Left lung (tissue), 10 donors: ENCODE results near the gene CDK5RAP1. TPM values are rescaled to one million over a fixed set of nuclear protein-coding genes. Genes with fewer than 3 reads are reported as not detected.
A peak's percentile ranks its signal among the peaks of the same experiment; 100 is the strongest.
"Not testable (repeated sequence)": the region's sequence is repeated elsewhere in the genome, so short reads cannot be mapped to it uniquely, and the experiment has no call there.

Source experiments
- ATAC-seq: fragments of 200-7000 bp; cut with Tn5 transposase; one replicate; pipeline ENCODE4 v1.9.1; 2020; ENCODE audit warnings: moderate library complexity
- DNase-seq, 4 donors: peaks; one replicate each; pipeline ENCODE4 v3.0.0-alpha.2; 2013 to 2020
- H3K27ac ChIP-seq, 2 donors: fragments of 200-600 bp; sonication (generic) in 1 of 2; one replicate each; pipeline versions ENCODE4 v1.5.0 to v1.8.0; 2020 to 2021
- H3K27me3 ChIP-seq, 2 donors: fragments of 200-600 bp; sonication (generic) in 1 of 2; one replicate each; pipeline versions ENCODE4 v1.5.0 to v1.8.0; 2020 to 2021
- H3K36me3 ChIP-seq, 2 donors: fragments of 200-600 bp; sonication (generic) in 1 of 2; one replicate each; pipeline versions ENCODE4 v1.5.0 to v1.8.0; 2020 to 2021
- H3K4me1 ChIP-seq, 2 donors: fragments of 200-600 bp; one replicate each; pipeline ENCODE4 v1.8.0; 2021
- H3K4me3 ChIP-seq, 2 donors: fragments of 200-600 bp; sonication (generic) in 1 of 2; one replicate each; pipeline versions ENCODE4 v1.5.0 to v1.8.0; 2020 to 2021; ENCODE audit warnings: mild to moderate bottlenecking in 1 of 2
- H3K9me3 ChIP-seq, 2 donors: fragments of 200-600 bp; sonication (generic) in 1 of 2; one replicate each; pipeline versions ENCODE4 v1.5.0 to v1.8.0; 2020 to 2021
- intact Hi-C, 2 donors: fragments of 100-400 bp; cut with DNase I; formaldehyde crosslinking; loops; one replicate each; pipeline versions ENCODE4 v1.11.2 to v1.14.2; 2022
- polyA plus RNA-seq, 6 donors: library from polyadenylated mRNA; unstranded; fragments of 120-200 nt; gene quantifications; one replicate each; pipeline ENCODE4 v1.2.1, GENCODE V29; 2013; ENCODE audit not compliant: insufficient read length in 6 of 6
- total RNA-seq, 2 donors: library from RNA; stranded (reverse); fragmentation: NEBNext Ultra II Directional; extraction: Animal tissue kit (Norgen Biotek cat#: 25700); gene quantifications; one replicate each; pipeline ENCODE4 v1.2.1, GENCODE V29; 2021
- TF ChIP-seq, protein P1 (sequence below), 2 donors: fragments of 200-600 bp; sonication (generic) in 1 of 2; IDR thresholded peaks; one replicate each; pipeline versions ENCODE4 v1.5.0 to v1.8.0; 2021; ENCODE audit warnings: antibody characterized with exemption in 2 of 2
- donor health status: DM: no; HTN: yes; CAD: no.
- donor health status: DM: no; HTN: no; CAD: no.

The CDK5RAP1 gene
- total and polyA plus RNA-seq, 8 donors: 20.9 to 44.3 (median 37.1) TPM

DNA sequence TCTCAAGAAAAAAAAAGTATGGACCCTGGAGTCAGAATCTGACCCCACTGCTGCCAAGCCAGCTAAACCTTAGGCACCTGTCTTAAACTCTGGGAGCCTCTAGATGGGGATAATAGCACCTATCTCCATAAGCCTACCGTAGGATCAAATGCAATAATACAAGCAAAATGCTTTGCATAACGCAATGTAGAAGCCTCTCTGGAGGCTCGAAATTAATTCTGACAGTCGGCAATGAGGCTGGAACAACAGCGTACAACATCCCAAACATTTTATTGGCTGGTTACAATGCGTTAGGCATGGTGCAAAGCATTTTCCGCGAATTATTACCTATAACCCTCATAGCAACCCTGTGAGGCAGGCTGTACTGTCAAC is 521 bp downstream of the CDK5RAP1 start:
- TF ChIP-seq, protein P1, sequence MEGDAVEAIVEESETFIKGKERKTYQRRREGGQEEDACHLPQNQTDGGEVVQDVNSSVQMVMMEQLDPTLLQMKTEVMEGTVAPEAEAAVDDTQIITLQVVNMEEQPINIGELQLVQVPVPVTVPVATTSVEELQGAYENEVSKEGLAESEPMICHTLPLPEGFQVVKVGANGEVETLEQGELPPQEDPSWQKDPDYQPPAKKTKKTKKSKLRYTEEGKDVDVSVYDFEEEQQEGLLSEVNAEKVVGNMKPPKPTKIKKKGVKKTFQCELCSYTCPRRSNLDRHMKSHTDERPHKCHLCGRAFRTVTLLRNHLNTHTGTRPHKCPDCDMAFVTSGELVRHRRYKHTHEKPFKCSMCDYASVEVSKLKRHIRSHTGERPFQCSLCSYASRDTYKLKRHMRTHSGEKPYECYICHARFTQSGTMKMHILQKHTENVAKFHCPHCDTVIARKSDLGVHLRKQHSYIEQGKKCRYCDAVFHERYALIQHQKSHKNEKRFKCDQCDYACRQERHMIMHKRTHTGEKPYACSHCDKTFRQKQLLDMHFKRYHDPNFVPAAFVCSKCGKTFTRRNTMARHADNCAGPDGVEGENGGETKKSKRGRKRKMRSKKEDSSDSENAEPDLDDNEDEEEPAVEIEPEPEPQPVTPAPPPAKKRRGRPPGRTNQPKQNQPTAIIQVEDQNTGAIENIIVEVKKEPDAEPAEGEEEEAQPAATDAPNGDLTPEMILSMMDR (IDR thresholded peaks at IDR 0.05): no peak
- DNase-seq: no peak
- Histone ChIP-seq H3K27me3 (no peaks in the 10 kb centered on the region), H3K4me1 (peaks cover 13 to 31% of the 10 kb centered on the region in 2 donors), H3K36me3 (peaks cover 0 to 12% of the 10 kb centered on the region in 2 donors), H3K4me3 (peak overlapping the region; percentile 92 to 97), H3K27ac (peak overlapping the region in 1 of 2 donors; percentile 73), H3K9me3 (no peaks in the 10 kb centered on the region)
- ATAC-seq: peak; percentile 56
- intact Hi-C loops: no loop called here

DNA sequence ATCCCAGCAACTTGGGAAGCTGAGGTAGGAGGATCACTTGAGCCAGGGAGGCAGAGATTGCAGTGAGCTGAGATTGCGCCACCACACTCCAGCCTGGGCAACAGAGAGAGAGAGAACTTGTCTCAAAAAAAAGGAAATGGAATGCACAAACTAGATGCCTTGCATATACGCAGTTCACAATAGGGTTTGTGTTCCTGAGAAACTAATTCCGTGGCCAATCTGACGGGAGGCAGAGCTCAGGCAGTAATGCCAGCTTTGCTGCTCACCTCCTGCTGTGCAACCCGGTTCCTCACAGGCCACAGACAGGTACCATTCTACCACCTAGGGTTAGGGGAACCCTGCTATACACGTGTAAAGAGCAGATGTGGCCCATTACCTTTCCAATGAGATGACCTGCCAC is 1.4 kb downstream of the CDK5RAP1 start:
- intact Hi-C loops: no loop called here
- ATAC-seq: no peak
- peak overlapping the region; percentile 92 to 97 for H3K4me3 ChIP-seq

DNA sequence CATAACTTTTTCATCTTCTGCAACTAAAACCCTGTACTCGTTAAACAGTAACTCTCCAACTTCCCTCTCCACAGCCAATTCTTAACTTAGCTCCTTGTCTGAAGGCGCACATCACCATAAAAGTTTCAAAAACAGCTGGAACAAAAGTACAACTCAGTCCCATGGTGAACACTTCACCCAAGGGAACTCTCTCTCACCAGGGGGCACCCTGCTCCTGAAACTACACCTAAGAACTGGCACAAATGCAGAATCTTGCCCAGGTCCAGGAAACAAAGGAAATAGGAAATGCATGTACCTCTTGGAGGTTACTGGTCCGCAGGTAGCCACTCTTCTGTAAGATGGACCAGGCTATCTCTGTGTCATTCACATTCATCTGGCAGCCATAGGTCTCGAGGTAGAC is 6.6 kb downstream of the CDK5RAP1 start:
- Histone ChIP-seq H3K4me3 (no peak overlapping the region), H3K4me1 (peaks cover 2 to 11% of the 10 kb centered on the region in 2 donors), H3K27ac (no peak overlapping the region), H3K9me3 (no peaks in the 10 kb centered on the region), H3K27me3 (no peaks in the 10 kb centered on the region), H3K36me3 (peaks cover 0 to 71% of the 10 kb centered on the region in 2 donors)
- TF ChIP-seq, protein P1 (IDR thresholded peaks at IDR 0.05): no peak
- DNase-seq (no peak), ATAC-seq (no peak)
- intact Hi-C loops: no loop called here

More for the DNA sequence above, 1.4 kb downstream of the CDK5RAP1 start:
- Histone ChIP-seq H3K36me3 (peaks cover 0 to 19% of the 10 kb centered on the region in 2 donors), H3K9me3 (no peaks in the 10 kb centered on the region), H3K27me3 (no peaks in the 10 kb centered on the region), H3K4me1 (peaks cover 13 to 31% of the 10 kb centered on the region in 2 donors), H3K27ac (no peak overlapping the region)
- TF ChIP-seq, protein P1 (IDR thresholded peaks at IDR 0.05): no peak
- no peak for DNase-seq

DNA sequence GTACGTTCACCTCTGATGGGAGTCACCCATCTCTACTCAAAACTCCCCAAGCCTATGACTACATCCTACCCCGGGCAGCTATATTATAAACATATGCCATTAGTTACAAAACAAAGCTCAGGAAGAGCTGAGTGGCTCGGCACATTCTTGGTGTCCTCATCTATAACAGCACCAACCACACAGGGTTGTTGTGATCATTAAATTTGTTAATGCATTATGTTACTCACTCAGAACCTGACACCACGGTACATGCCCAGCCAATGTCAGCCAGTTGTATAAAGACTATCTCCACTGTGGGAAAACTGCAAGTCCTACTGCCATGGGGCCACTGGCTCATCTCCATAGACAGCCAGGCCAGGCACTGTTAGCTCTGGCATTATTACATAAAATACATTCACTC is 7.7 kb downstream of the CDK5RAP1 start:
- H3K36me3 ChIP-seq: peaks cover 0 to 82% of the 10 kb centered on the region in 2 donors
- no peak overlapping the region for H3K27ac ChIP-seq
- ATAC-seq (no peak), DNase-seq (no peak)
- no peaks in the 10 kb centered on the region for H3K27me3 ChIP-seq
- no peaks in the 10 kb centered on the region for H3K4me1 ChIP-seq
- no peak overlapping the region for H3K4me3 ChIP-seq
- intact Hi-C loops: no loop called here
- no peaks in the 10 kb centered on the region for H3K9me3 ChIP-seq
- TF ChIP-seq, protein P1 (IDR thresholded peaks at IDR 0.05): no peak

DNA sequence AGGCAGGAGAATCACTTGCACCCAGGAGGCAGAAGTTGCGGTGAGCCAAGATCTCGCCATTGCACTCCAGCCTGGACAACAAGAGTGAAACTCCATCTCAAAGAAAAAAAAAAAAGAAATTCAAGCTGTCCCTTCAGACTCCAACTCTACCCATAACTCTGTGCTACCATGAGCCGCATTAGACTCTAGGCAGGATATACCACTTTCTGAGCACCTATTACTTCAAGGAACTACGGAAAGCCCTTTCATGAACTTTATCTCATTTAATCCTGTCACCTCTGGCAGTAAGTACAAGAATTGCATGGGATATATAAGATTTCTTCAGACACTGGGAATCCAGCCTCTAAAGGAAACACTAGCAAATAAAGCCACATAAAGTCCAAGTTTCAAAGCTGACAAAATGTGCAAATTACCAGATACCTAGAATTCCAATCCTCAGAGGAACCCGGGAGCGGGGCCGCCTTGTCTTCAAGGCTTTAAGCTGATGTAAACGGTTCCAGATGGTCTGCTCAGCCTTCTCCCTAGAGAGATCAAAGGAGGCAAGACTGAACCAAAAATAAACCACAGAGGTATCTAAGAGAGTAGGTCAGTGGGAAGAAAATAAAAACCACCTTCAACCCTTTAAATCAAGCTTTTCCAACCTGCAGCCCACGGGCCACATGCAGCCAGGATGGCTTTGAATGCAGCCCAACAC is 9.4 kb downstream of the CDK5RAP1 start:
- Histone ChIP-seq H3K36me3 (peaks cover 0 to 91% of the 10 kb centered on the region in 2 donors), H3K27me3 (no peaks in the 10 kb centered on the region), H3K4me3 (no peak overlapping the region), H3K27ac (no peak overlapping the region), H3K4me1 (no peaks in the 10 kb centered on the region), H3K9me3 (no peaks in the 10 kb centered on the region)
- DNase-seq: no peak
- ATAC-seq: no peak
- intact Hi-C loops: no loop called here
- TF ChIP-seq, protein P1 (IDR thresholded peaks at IDR 0.05): no peak

DNA sequence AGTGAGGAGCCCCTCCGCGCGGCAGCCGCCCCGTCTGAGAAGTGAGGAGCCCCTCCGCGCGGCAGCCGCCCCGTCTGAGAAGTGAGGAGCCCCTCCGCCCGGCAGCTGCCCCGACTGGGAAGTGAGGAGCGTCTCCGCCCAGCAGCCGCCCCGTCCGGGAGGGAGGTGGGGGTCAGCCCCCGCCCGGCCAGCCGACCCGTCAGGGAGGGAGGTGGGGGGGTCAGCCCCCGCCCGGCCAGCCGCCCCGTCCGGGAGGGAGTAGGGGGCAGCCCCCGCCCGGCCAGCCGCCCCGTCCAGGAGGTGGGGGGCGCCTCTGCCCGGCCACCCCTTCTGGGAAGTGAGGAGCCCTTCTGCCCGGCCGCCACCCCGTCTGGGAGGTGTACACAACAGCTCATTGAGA is 12.0 kb downstream of the CDK5RAP1 start:
- H3K9me3 ChIP-seq, H3K27ac ChIP-seq, H3K4me1 ChIP-seq, intact Hi-C loops, ATAC-seq, H3K4me3 ChIP-seq, H3K27me3 ChIP-seq: not testable (repeated sequence)
- DNase-seq: peak in 1 of 4 donors; percentile 62
- peaks cover 0 to 92% of the 10 kb centered on the region in 2 donors for H3K36me3 ChIP-seq
